Mesenchymal stem cell (in vitro differentiated cells and primary cell): Measurements from ENCODE around the gene PDE9A.

Source experiments
- DNase-seq: peaks from one replicate; pipeline ENCODE4 v3.0.0-alpha.2; 2013
- H2AFZ ChIP-seq: one replicate; pipeline ENCODE4 v1.6.1; 2013; ENCODE audit warnings: low read depth, mild to moderate bottlenecking, control low read depth, inconsistent platforms, low read length, moderate library complexity
- H2AK5ac ChIP-seq: 2 replicates; pipeline ENCODE4 v1.6.1; 2013; ENCODE audit warnings: low read length, moderate library complexity, mild to moderate bottlenecking, inconsistent platforms; ENCODE audit not compliant: severe bottlenecking
- H2BK120ac ChIP-seq: one replicate; pipeline ENCODE4 v1.6.1; 2013; ENCODE audit warnings: low read depth, mild to moderate bottlenecking, inconsistent platforms, low read length, moderate library complexity
- H2BK12ac ChIP-seq, 2 experiments: one replicate each; pipeline ENCODE4 v1.6.1; 2013; ENCODE audit warnings: inconsistent platforms in 2 of 2, low read length in 2 of 2, mild to moderate bottlenecking in 2 of 2, moderate library complexity in 2 of 2, control low read depth in 1 of 2
- H2BK15ac ChIP-seq: one replicate; pipeline ENCODE4 v1.6.1; 2013; ENCODE audit warnings: mild to moderate bottlenecking, low read depth, inconsistent platforms; ENCODE audit not compliant: poor library complexity, severe bottlenecking
- H2BK5ac ChIP-seq: 2 replicates; pipeline ENCODE4 v1.6.1; 2013; ENCODE audit warnings: low read depth, mild to moderate bottlenecking, low read length, control low read depth, inconsistent platforms; ENCODE audit not compliant: poor library complexity, severe bottlenecking
- H3K14ac ChIP-seq, 2 experiments: one replicate each; pipeline ENCODE4 v1.6.1; 2013; ENCODE audit warnings: inconsistent platforms in 2 of 2, low read length in 2 of 2, control low read depth in 1 of 2, mild to moderate bottlenecking in 1 of 2, moderate library complexity in 1 of 2
- H3K18ac ChIP-seq, 2 experiments: one replicate each; pipeline ENCODE4 v1.6.1; 2013; ENCODE audit warnings: inconsistent platforms in 2 of 2, low read length in 2 of 2, control low read depth in 1 of 2, low read depth in 1 of 2, mild to moderate bottlenecking in 1 of 2
- H3K23ac ChIP-seq, 2 experiments: one replicate each; pipeline ENCODE4 v1.6.1; 2013; ENCODE audit warnings: inconsistent platforms in 2 of 2, low read length in 2 of 2, mild to moderate bottlenecking in 2 of 2, moderate library complexity in 2 of 2, control low read depth in 1 of 2
- H3K27ac ChIP-seq: 2 replicates; pipeline ENCODE4 v1.5.1; 2013; ENCODE audit warnings: mild to moderate bottlenecking, moderate library complexity, low read length, control low read depth, inconsistent platforms; ENCODE audit not compliant: poor library complexity, severe bottlenecking
- H3K27me3 ChIP-seq, 2 experiments: 2 replicates each; pipeline versions ENCODE4 v1.6.1 to v1.7.0; 2013; ENCODE audit warnings: low read length in 2 of 2, mild to moderate bottlenecking in 2 of 2, moderate library complexity in 2 of 2, control low read depth in 1 of 2, inconsistent platforms in 1 of 2; ENCODE audit not compliant: control insufficient read depth in 1 of 2, insufficient read depth in 1 of 2
- H3K36me3 ChIP-seq, 2 experiments: 2 replicates each; pipeline versions ENCODE4 v1.6.1 to v1.7.0; 2013; ENCODE audit warnings: low read length in 2 of 2, control low read depth in 1 of 2, inconsistent platforms in 1 of 2, low read depth in 1 of 2, mild to moderate bottlenecking in 1 of 2; ENCODE audit not compliant: insufficient read depth in 2 of 2, control insufficient read depth in 1 of 2
- H3K4ac ChIP-seq, 2 experiments: one replicate each; pipeline ENCODE4 v1.6.1; 2013; ENCODE audit warnings: inconsistent platforms in 2 of 2, low read length in 2 of 2, mild to moderate bottlenecking in 2 of 2, moderate library complexity in 2 of 2, control low read depth in 1 of 2, low read depth in 1 of 2
- H3K4me1 ChIP-seq: 2 replicates; pipeline ENCODE4 v1.6.1; 2013; ENCODE audit warnings: low read depth, low read length, control low read depth; ENCODE audit not compliant: control insufficient read depth, insufficient read depth
- H3K4me2 ChIP-seq: 2 replicates; pipeline ENCODE4 v1.6.1; 2013; ENCODE audit warnings: low read length, mild to moderate bottlenecking, inconsistent platforms; ENCODE audit not compliant: poor library complexity, severe bottlenecking
- H3K4me3 ChIP-seq, 2 experiments: 2 replicates each; pipeline versions ENCODE4 v1.5.1 to v1.7.0; 2013; ENCODE audit warnings: low read length in 2 of 2, mild to moderate bottlenecking in 2 of 2, control low read depth in 1 of 2, low read depth in 1 of 2; ENCODE audit not compliant: insufficient read depth in 1 of 2
- H3K79me1 ChIP-seq: replicated peaks from 2 replicates; pipeline ENCODE4 v1.6.1; 2013; ENCODE audit warnings: mild to moderate bottlenecking, control low read depth, low read length, inconsistent platforms; ENCODE audit not compliant: poor library complexity, severe bottlenecking
- H3K9ac ChIP-seq: 2 replicates; pipeline ENCODE4 v1.7.0; 2013; ENCODE audit warnings: mild to moderate bottlenecking, low read length, moderate library complexity
- H3K9me3 ChIP-seq: 2 replicates; pipeline ENCODE4 v1.7.0; 2013; ENCODE audit warnings: mild to moderate bottlenecking, low read length; ENCODE audit not compliant: control insufficient read depth
- H4K8ac ChIP-seq: one replicate; pipeline ENCODE4 v1.6.1; 2013; ENCODE audit warnings: inconsistent platforms, mild to moderate bottlenecking, low read length, moderate library complexity
- H4K91ac ChIP-seq: one replicate; pipeline ENCODE4 v1.6.1; 2013; ENCODE audit warnings: mild to moderate bottlenecking, low read length, inconsistent platforms
- WGBS: methylation state at CpG from one replicate; pipeline ENCODE4 v1.1.7; 2013; ENCODE audit warnings: mixed read lengths; 5-methylcytosine and 5-hydroxymethylcytosine counted together

PDE9A gene

DNA sequence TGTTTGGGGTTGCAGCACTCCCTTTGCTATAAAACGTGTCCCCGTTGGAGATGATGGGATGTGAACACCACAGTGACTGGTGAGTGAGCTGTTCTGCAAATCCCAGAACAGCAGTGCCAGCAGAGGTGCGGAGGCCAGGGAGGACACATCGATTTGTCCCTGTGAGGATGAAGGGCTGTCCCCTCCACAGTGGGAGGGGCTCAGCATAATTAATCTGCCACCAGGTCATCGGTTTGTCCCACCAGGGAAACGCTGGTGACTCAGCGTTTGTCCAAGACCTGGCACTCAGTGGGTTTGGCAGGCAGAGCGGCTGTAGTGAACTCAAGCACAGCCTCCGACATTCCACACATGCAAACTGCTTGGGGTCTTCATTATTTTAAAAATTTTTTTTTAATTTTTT lies 22.8 kb upstream of the PDE9A start:
- WGBS, result 82% methylated on average over 7 of the region's 9 CpGs
- no peaks in the 10 kb centered on the region for H3K79me1 ChIP-seq
- H2BK120ac ChIP-seq, result no peak overlapping the region
- H2AK5ac ChIP-seq, result no peak overlapping the region
- no peak for DNase-seq
- no peak overlapping the region for H3K9ac ChIP-seq
- no peak overlapping the region for H2BK12ac ChIP-seq
- no peak overlapping the region for H4K91ac ChIP-seq
- no peaks in the 10 kb centered on the region for H3K9me3 ChIP-seq
- H3K4me3 ChIP-seq, result no peak overlapping the region
- H3K27me3 ChIP-seq, result peaks cover 54 to 73% of the 10 kb centered on the region in 2 experiments
- no peak overlapping the region for H2BK15ac ChIP-seq
- H3K4ac ChIP-seq, result no peak overlapping the region
- H3K23ac ChIP-seq, result no peak overlapping the region
- no peak overlapping the region for H3K14ac ChIP-seq
- H4K8ac ChIP-seq, result no peak overlapping the region
- H2BK5ac ChIP-seq, result no peak overlapping the region
- H3K36me3 ChIP-seq, result no peaks in the 10 kb centered on the region
- H2AFZ ChIP-seq, result no peak overlapping the region
- no peak overlapping the region for H3K4me2 ChIP-seq
- H3K4me1 ChIP-seq, result no peaks in the 10 kb centered on the region
- H3K18ac ChIP-seq, result no peak overlapping the region
- H3K27ac ChIP-seq, result no peak overlapping the region

DNA sequence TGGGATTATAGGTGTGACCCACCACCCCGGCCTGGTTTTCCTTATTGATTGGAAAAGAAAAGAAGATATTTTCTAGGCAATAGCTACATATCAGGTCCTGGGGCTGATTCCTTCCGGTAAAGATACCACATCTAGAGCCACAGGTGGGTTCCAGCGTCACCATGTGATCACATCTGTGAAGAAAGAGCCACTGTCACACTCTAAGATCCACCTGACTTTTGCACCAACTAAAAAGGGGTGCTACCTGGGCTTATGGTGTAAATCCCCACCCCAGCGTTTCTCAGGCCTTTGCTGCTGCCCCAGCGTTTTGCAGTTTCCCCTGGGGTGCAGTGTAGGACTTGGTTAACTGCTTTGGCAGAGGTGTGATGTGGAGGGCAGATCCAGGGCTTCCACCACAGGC lies 22.3 kb upstream of the PDE9A start:
- Histone ChIP-seq H3K4me1 (peaks cover 2% of the 10 kb centered on the region), H3K4me3 (no peak overlapping the region), H3K9ac (no peak overlapping the region), H2AK5ac (no peak overlapping the region), H4K8ac (no peak overlapping the region), H3K36me3 (no peaks in the 10 kb centered on the region), H3K79me1 (no peaks in the 10 kb centered on the region), H2BK12ac (no peak overlapping the region), H4K91ac (no peak overlapping the region), H2BK15ac (no peak overlapping the region), H3K14ac (no peak overlapping the region), H2BK120ac (no peak overlapping the region), H2BK5ac (peak overlapping the region; percentile 3), H3K4me2 (no peak overlapping the region), H3K27ac (no peak overlapping the region), H3K4ac (no peak overlapping the region), H3K18ac (no peak overlapping the region), H3K9me3 (no peaks in the 10 kb centered on the region), H3K27me3 (peaks cover 53 to 68% of the 10 kb centered on the region in 2 experiments), H2AFZ (no peak overlapping the region), H3K23ac (no peak overlapping the region)
- DNase-seq, result no peak
- WGBS, result 84% methylated on average over 4 of the region's 5 CpGs

DNA sequence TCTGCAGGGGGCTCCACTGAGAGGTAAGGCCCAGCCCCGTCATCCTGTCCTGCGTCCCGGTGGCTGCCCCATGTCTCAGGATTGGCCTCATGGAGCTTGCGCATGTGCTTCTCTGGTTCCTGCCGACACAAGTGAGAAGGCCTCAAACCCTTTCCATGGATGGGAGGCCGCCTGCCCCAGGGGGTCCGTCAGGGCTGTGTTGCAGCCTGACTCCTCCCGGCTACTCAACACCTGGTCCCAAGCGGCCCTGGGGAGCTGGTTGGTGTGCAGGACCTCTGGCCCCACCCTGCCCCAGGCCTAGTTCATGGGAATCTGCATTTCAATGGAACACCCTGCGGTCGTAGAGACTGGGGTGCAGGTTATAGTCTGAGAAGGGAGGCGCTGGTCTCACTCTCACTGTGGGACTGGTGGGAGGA lies 21.1 kb upstream of the PDE9A start:
- no peak for DNase-seq
- Histone ChIP-seq H3K4me1 (peaks cover 7% of the 10 kb centered on the region), H3K36me3 (no peaks in the 10 kb centered on the region), H3K4me3 (no peak overlapping the region), H3K23ac (no peak overlapping the region), H4K91ac (no peak overlapping the region), H4K8ac (no peak overlapping the region), H3K18ac (peak overlapping the region in 1 of 2 experiments; percentile 18), H3K4me2 (no peak overlapping the region), H2AK5ac (no peak overlapping the region), H3K9me3 (no peaks in the 10 kb centered on the region), H3K27me3 (peaks cover 41 to 57% of the 10 kb centered on the region in 2 experiments), H3K4ac (no peak overlapping the region), H2BK15ac (peak overlapping the region; percentile 16), H3K14ac (peak overlapping the region in 1 of 2 experiments; percentile 38), H2BK120ac (no peak overlapping the region), H2BK12ac (peak overlapping the region in 1 of 2 experiments; percentile 45), H2BK5ac (no peak overlapping the region), H2AFZ (peak overlapping the region; percentile 32), H3K9ac (no peak overlapping the region), H3K79me1 (no peaks in the 10 kb centered on the region), H3K27ac (no peak overlapping the region)
- 91% methylated on average over 12 of the region's 12 CpGs for WGBS

DNA sequence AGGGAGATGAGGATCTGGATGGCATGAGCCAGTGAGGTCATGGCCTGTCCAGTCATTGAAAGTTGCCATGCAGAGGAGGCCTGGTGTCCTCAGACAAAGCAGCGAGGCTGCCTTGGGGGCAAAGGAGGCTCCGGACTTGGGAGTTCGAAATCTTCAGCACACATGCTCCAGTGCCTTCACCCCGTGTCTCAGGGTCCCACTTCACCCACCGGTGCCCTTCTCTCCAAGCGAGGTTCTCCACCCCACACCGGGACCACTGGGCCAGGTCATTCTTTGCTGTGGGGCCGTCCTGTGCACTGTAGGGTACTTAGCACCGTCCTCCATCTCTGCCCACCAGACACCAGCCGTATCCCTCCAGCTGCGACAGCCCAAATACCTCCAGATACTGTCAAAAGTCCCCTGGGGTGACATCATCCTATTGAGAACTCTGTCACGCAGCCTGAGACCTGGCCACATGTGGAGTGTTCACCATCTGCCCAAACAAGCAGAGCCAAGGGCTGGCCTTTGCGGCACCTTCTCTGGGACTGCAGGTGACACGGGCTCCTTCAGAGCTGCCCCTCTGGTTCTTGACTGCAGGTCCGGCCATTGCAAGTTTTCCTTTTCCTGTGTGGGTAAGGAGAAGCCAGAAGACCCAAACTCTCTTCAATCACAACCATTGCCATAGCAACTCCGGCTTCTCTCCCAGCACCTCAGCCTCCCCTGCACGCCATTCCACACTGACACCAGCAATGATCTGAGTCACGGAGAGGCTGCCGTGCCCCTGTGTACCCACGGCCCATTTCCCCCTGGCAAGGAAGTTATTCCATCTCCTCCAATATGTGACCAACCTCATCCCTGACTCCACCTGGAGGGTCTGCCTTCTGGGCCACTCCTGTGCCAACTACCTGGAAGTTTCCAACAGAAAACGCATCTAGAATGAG lies 20.4 kb upstream of the PDE9A start:
- Histone ChIP-seq H3K9me3 (no peaks in the 10 kb centered on the region), H3K36me3 (no peaks in the 10 kb centered on the region), H3K4ac (no peak overlapping the region), H2BK5ac (no peak overlapping the region), H4K8ac (no peak overlapping the region), H3K14ac (peak overlapping the region in 1 of 2 experiments; percentile 38), H3K79me1 (no peaks in the 10 kb centered on the region), H3K9ac (no peak overlapping the region), H2BK12ac (peak overlapping the region in 1 of 2 experiments; percentile 45), H2BK120ac (no peak overlapping the region), H2BK15ac (peak overlapping the region; percentile 35), H4K91ac (no peak overlapping the region), H3K4me2 (no peak overlapping the region), H3K4me1 (peaks cover 7% of the 10 kb centered on the region), H3K4me3 (no peak overlapping the region), H2AK5ac (no peak overlapping the region), H3K18ac (peak overlapping the region in 1 of 2 experiments; percentile 18), H3K27me3 (peaks cover 34 to 51% of the 10 kb centered on the region in 2 experiments), H3K27ac (no peak overlapping the region), H3K23ac (no peak overlapping the region), H2AFZ (peak overlapping the region; percentile 32)
- no peak for DNase-seq
- WGBS, result 90% methylated on average over 21 of the region's 21 CpGs
